Midbrain (tissue), 1 donor: Measurements from ENCODE around the gene LHPP.
"Not testable (repeated sequence)": the region's sequence is repeated elsewhere in the genome, so short reads cannot be mapped to it uniquely, and the experiment has no call there.

Experiments
- DNase-seq: peaks from one replicate; lab custom pipeline; 2025; lab: John Stamatoyannopoulos, UW

LHPP gene

GRCh38 chr10:124537166-124537725 lies 75.6 kb downstream of the LHPP start:
- no peak for DNase-seq

GRCh38 chr10:124537891-124538290 lies 76.3 kb downstream of the LHPP start:
- DNase-seq = no peak

- DNase-seq = no peak
These were observed 77.1 kb downstream of the LHPP start for GRCh38 chr10:124538706-124539105.

GRCh38 chr10:124539935-124540641 lies 78.5 kb downstream of the LHPP start:
- DNase-seq = peak; percentile 35

- DNase-seq = no peak
These were observed 79.7 kb downstream of the LHPP start for GRCh38 chr10:124541076-124541903.

- no peak for DNase-seq
These were observed 80.7 kb downstream of the LHPP start for GRCh38 chr10:124542336-124542735.

- DNase-seq = no peak
These were observed 81.5 kb downstream of the LHPP start for GRCh38 chr10:124543146-124543545.

GRCh38 chr10:124543971-124544370 lies 82.3 kb downstream of the LHPP start:
- DNase-seq = no peak

GRCh38 chr10:124544711-124545110 lies 83.1 kb downstream of the LHPP start:
- DNase-seq = no peak

GRCh38 chr10:124545351-124546054 lies 83.9 kb downstream of the LHPP start:
- DNase-seq = no peak

- no peak for DNase-seq
These were observed 84.4 kb downstream of the LHPP start for GRCh38 chr10:124546055-124546369.

GRCh38 chr10:124546957-124547646 lies 85.5 kb downstream of the LHPP start:
- no peak for DNase-seq

GRCh38 chr10:124547647-124548168 lies 86.1 kb downstream of the LHPP start:
- no peak for DNase-seq

GRCh38 chr10:124549171-124549570 lies 87.5 kb downstream of the LHPP start:
- DNase-seq = not testable (repeated sequence)

GRCh38 chr10:124550293-124551034 lies 88.8 kb downstream of the LHPP start:
- DNase-seq = no peak

- no peak for DNase-seq
These were observed 89.5 kb downstream of the LHPP start for GRCh38 chr10:124551097-124551496.

GRCh38 chr10:124551755-124552154 lies 90.1 kb downstream of the LHPP start:
- no peak for DNase-seq

GRCh38 chr10:124552691-124553276 lies 91.2 kb downstream of the LHPP start:
- DNase-seq = no peak

- no peak for DNase-seq
These were observed 92.6 kb downstream of the LHPP start for GRCh38 chr10:124554085-124554858.

GRCh38 chr10:124557167-124557566 lies 95.5 kb downstream of the LHPP start:
- no peak for DNase-seq
